Cardiac muscle cell (in vitro differentiated cells and primary cell): ENCODE results near the gene ADGRD2. TPM values are rescaled to one million over a fixed set of nuclear protein-coding genes. Genes with fewer than 3 reads are reported as not detected.
A peak's percentile ranks its signal among the peaks of the same experiment; 100 is the strongest.

ENCODE experiments used
- DNase-seq, 2 donors: peaks; one replicate each; pipeline versions ENCODE4 v3.0.0 to v3.0.0-alpha.2; 2010 to 2017; ENCODE audit warnings: low read depth in 1 of 2, low spot score in 1 of 2
- H3K27ac ChIP-seq: fragments of 200-600 bp; sonication (generic); 2 replicates; pipeline ENCODE4 v1.5.1; 2016
- H3K27me3 ChIP-seq: fragments of 200-600 bp; sonication (generic); 2 replicates; pipeline ENCODE4 v1.6.0; 2016; ENCODE audit warnings: control low read depth
- H3K36me3 ChIP-seq: fragments of 200-600 bp; sonication (generic); 2 replicates; pipeline ENCODE4 v1.5.1; 2016; ENCODE audit warnings: control low read depth
- H3K4me1 ChIP-seq: fragments of 200-600 bp; sonication (generic); 2 replicates; pipeline ENCODE4 v1.8.1; 2017; ENCODE audit warnings: low read depth, mild to moderate bottlenecking, mixed run types
- H3K4me3 ChIP-seq: fragments of 200-600 bp; sonication (generic); 2 replicates; pipeline ENCODE4 v1.5.1; 2016; ENCODE audit warnings: mild to moderate bottlenecking
- H3K9me3 ChIP-seq: fragments of 200-600 bp; sonication (generic); 2 replicates; pipeline ENCODE4 v1.5.1; 2017; ENCODE audit warnings: low read depth, mild to moderate bottlenecking, control low read depth
- polyA plus RNA-seq: library from polyadenylated mRNA; unstranded; fragments of >200 nt; fragmentation: Nextera tagmentation; extraction: Ambion mirVana; gene quantifications from 2 replicates; pipeline ENCODE4 v1.2.1, GENCODE V29; 2016
- total RNA-seq: library from RNA; depleted of rRNA; stranded (reverse); fragments of >200 nt; gene quantifications from 2 replicates; pipeline ENCODE4 v1.2.3, GENCODE V29; 2016
- TF ChIP-seq, protein P1 (sequence below): IDR thresholded peaks from 2 replicates; pipeline ENCODE4 v1.5.1; 2012; ENCODE audit warnings: low read depth, mild to moderate bottlenecking, low read length

Gene ADGRD2
- total and polyA plus RNA-seq, 2 experiments from 2014 or later: not detected

DNA sequence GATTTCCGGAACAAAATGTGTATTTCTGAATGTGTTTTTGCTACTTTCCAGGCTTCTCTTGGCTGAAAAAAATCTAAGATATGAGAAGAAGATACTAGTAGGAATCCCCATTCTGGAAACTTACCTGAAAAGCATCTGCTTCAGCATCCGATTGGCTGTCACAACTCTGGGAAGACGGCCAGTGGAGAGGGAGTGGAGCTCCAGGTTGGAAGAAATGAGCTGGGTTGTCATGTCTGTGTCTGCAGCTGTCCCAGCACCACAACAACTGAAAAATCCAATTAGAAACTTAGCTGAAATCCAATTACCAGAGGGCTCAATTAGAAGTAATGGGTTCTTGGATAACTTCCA lies 38.0 kb upstream of the ADGRD2 start:
- H3K36me3 ChIP-seq: peaks cover 55% of the 10 kb centered on the region
- peaks cover 8% of the 10 kb centered on the region for H3K4me1 ChIP-seq
- no peak for DNase-seq
- no peak overlapping the region for H3K4me3 ChIP-seq
- H3K9me3 ChIP-seq: no peaks in the 10 kb centered on the region
- H3K27me3 ChIP-seq: no peaks in the 10 kb centered on the region
- TF ChIP-seq, protein P1, sequence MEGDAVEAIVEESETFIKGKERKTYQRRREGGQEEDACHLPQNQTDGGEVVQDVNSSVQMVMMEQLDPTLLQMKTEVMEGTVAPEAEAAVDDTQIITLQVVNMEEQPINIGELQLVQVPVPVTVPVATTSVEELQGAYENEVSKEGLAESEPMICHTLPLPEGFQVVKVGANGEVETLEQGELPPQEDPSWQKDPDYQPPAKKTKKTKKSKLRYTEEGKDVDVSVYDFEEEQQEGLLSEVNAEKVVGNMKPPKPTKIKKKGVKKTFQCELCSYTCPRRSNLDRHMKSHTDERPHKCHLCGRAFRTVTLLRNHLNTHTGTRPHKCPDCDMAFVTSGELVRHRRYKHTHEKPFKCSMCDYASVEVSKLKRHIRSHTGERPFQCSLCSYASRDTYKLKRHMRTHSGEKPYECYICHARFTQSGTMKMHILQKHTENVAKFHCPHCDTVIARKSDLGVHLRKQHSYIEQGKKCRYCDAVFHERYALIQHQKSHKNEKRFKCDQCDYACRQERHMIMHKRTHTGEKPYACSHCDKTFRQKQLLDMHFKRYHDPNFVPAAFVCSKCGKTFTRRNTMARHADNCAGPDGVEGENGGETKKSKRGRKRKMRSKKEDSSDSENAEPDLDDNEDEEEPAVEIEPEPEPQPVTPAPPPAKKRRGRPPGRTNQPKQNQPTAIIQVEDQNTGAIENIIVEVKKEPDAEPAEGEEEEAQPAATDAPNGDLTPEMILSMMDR: no peak
- no peak overlapping the region for H3K27ac ChIP-seq

- DNase-seq: no peak
- H3K27ac ChIP-seq: peak overlapping the region; percentile 81
- no peaks in the 10 kb centered on the region for H3K9me3 ChIP-seq
- H3K36me3 ChIP-seq: peaks cover 36% of the 10 kb centered on the region
- no peaks in the 10 kb centered on the region for H3K27me3 ChIP-seq
- H3K4me1 ChIP-seq: peaks cover 8% of the 10 kb centered on the region
- peak overlapping the region; percentile 81 for H3K4me3 ChIP-seq
- TF ChIP-seq, protein P1: no peak
Observed at GRCh38 chr9:124414612-124415011, 35.6 kb upstream of the ADGRD2 start.

- Histone ChIP-seq H3K9me3 (no peaks in the 10 kb centered on the region), H3K27ac (peak within 1 kb of the TSS; percentile 81), H3K36me3 (peaks cover 30% of the 10 kb centered on the region), H3K27me3 (no peaks in the 10 kb centered on the region), H3K4me1 (peaks cover 8% of the 10 kb centered on the region), H3K4me3 (peak within 1 kb of the TSS; percentile 81)
- TF ChIP-seq, protein P1: peak; percentile 84
- DNase-seq: peak; percentile 97 to 99
Observed at GRCh38 chr9:124415102-124415851, 35.0 kb upstream of the ADGRD2 start, which contains the start of gene PSMB7. PSMB7 (minus strand) TSS chr9:124415442; CDS start chr9:124415425, 17 bp downstream.

DNA sequence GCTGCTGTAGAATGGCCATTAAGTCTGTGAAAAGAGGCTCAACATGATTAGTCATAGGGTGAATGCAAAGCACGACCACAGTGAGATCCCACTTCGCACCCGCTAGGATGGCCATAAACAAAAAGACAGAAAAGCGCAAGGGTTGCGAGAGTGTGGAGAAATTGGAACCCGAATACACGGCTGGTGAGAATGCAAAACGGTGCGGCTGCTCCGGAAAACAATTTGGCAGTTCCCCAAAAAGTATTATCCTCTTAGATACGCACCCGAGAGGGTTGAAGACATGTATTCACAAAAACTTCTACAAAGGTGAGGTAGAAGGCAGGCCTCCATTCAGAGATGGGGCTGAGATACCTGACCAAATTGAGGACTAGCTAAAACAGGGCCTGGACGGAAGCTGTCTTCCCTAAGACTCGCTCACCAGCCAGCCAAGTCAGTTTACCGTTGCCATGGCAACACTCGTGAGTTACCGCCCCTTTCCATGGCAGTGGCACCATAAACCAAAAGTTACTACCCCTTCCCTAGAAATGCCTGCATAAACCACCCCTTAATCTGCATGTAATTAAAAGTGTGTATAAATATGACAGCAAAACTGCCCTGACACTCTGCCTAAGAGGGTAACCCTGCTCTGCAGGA lies 34.3 kb upstream of the ADGRD2 start:
- Histone ChIP-seq H3K27me3 (no peaks in the 10 kb centered on the region), H3K4me3 (peak overlapping the region; percentile 81), H3K9me3 (no peaks in the 10 kb centered on the region), H3K4me1 (peaks cover 8% of the 10 kb centered on the region), H3K27ac (no peak overlapping the region), H3K36me3 (peaks cover 30% of the 10 kb centered on the region)
- DNase-seq: peak in 1 of 2 donors; percentile 17
- TF ChIP-seq, protein P1: no peak

DNA sequence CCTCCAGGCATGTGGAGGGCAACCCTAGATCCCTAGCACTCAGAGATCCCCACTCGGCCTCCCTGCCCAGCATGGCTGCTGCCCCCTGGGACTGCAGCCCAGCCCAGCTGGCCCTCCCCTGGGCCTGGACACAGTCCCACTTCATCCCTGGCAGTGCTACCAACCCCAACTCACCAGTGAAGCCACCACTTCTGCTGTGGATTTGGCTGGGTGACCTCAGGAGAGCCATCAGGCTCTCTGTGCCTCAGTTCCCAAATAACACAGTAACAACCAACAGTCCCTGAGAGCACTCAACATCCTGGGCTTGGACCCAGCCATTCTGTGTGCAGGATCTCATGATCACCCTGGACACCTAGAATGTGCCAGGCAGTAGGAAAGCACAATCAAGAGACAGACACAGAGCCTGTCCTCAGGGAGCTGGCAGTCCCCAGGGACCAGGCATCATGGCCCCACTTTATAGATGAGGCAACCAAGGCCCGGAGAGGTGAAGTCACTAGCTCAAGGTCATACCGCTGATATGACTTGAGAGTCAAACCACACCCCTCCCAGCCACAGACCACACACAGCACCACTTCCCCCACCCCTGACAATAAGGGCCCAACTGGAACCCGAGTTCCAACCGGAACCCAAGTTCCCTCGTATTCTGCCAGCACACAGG lies 30.3 kb upstream of the ADGRD2 start:
- no peak overlapping the region for H3K4me3 ChIP-seq
- no peaks in the 10 kb centered on the region for H3K27me3 ChIP-seq
- no peaks in the 10 kb centered on the region for H3K9me3 ChIP-seq
- DNase-seq: no peak
- TF ChIP-seq, protein P1: no peak
- no peaks in the 10 kb centered on the region for H3K36me3 ChIP-seq
- no peaks in the 10 kb centered on the region for H3K4me1 ChIP-seq
- no peak overlapping the region for H3K27ac ChIP-seq
